ENCODE measurements around the gene ZBTB7C.
"Not testable (repeated sequence)": the region's sequence is repeated elsewhere in the genome, so short reads cannot be mapped to it uniquely, and the experiment has no call there.

ZBTB7C gene

GRCh38 chr18:48441405-48441881 lies 32.3 kb upstream of the ZBTB7C start:
- no peak overlapping the region for H3K9ac ChIP-seq (ENCODE audit: low read length)
- H3K4me3 ChIP-seq (ENCODE audit: low read depth in 1 of 2, low read length in 2 of 2): peak overlapping the region in 1 of 2 donors; percentile 7
- H3K9me3 ChIP-seq (ENCODE audit: low read length): no peaks in the 10 kb centered on the region
- peaks cover 11% of the 10 kb centered on the region for H3K4me1 ChIP-seq (ENCODE audit: insufficient read depth, low read length)
- no peak overlapping the region for H3K27ac ChIP-seq (ENCODE audit: low read depth, low read length)
- no peaks in the 10 kb centered on the region for H3K27me3 ChIP-seq (ENCODE audit: control insufficient read depth in 1 of 2, insufficient read depth in 2 of 2, low read length in 2 of 2)
- H3K36me3 ChIP-seq (ENCODE audit: insufficient read depth, low read length): no peaks in the 10 kb centered on the region

DNA sequence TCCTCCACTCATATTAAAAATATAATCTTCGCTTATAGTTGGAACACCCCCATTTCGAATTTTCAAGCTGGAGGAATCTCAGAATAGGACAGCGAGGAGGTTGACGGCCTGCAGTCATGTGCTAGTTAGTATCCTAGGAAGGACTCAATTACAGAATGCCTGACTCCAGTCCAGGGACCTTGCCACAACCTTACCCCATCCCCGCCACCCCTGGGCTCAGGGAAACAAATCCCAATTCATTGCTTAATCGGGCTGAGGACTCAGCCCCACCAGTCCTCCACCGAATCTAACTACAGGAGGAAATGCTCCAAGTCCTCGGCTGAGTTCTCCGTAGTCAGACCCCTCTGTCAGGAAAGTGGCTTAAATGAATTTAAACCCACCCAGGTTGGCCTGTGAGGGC lies 31.7 kb upstream of the ZBTB7C start:
- H3K27ac ChIP-seq (ENCODE audit: low read depth, low read length): no peak overlapping the region
- H3K9ac ChIP-seq (ENCODE audit: low read length): no peak overlapping the region
- H3K36me3 ChIP-seq (ENCODE audit: insufficient read depth, low read length): no peaks in the 10 kb centered on the region
- H3K4me1 ChIP-seq (ENCODE audit: insufficient read depth, low read length): peaks cover 11% of the 10 kb centered on the region
- H3K4me3 ChIP-seq (ENCODE audit: low read depth in 1 of 2, low read length in 2 of 2): no peak overlapping the region
- no peaks in the 10 kb centered on the region for H3K27me3 ChIP-seq (ENCODE audit: control insufficient read depth in 1 of 2, insufficient read depth in 2 of 2, low read length in 2 of 2)
- H3K9me3 ChIP-seq (ENCODE audit: low read length): no peaks in the 10 kb centered on the region

GRCh38 chr18:48436907-48437306 lies 27.7 kb upstream of the ZBTB7C start:
- Histone ChIP-seq H3K4me1 (ENCODE audit: insufficient read depth, low read length) (peaks cover 10% of the 10 kb centered on the region), H3K4me3 (ENCODE audit: low read depth in 1 of 2, low read length in 2 of 2) (no peak overlapping the region), H3K27me3 (ENCODE audit: control insufficient read depth in 1 of 2, insufficient read depth in 2 of 2, low read length in 2 of 2) (no peaks in the 10 kb centered on the region), H3K9ac (ENCODE audit: low read length) (no peak overlapping the region), H3K36me3 (ENCODE audit: insufficient read depth, low read length) (no peaks in the 10 kb centered on the region), H3K9me3 (ENCODE audit: low read length) (no peaks in the 10 kb centered on the region), H3K27ac (ENCODE audit: low read depth, low read length) (no peak overlapping the region)

- H3K36me3 ChIP-seq (ENCODE audit: insufficient read depth, low read length); H3K9ac ChIP-seq (ENCODE audit: low read length); H3K27ac ChIP-seq (ENCODE audit: low read depth, low read length); H3K4me1 ChIP-seq (ENCODE audit: insufficient read depth, low read length); H3K27me3 ChIP-seq (ENCODE audit: control insufficient read depth in 1 of 2, insufficient read depth in 2 of 2, low read length in 2 of 2); H3K4me3 ChIP-seq (ENCODE audit: low read depth in 1 of 2, low read length in 2 of 2); H3K9me3 ChIP-seq (ENCODE audit: low read length): not testable (repeated sequence)
Observed at GRCh38 chr18:48434382-48434781, 25.2 kb upstream of the ZBTB7C start.

GRCh38 chr18:48433541-48433940 lies 24.4 kb upstream of the ZBTB7C start:
- no peaks in the 10 kb centered on the region for H3K36me3 ChIP-seq (ENCODE audit: insufficient read depth, low read length)
- H3K4me1 ChIP-seq (ENCODE audit: insufficient read depth, low read length): no peaks in the 10 kb centered on the region
- no peaks in the 10 kb centered on the region for H3K9me3 ChIP-seq (ENCODE audit: low read length)
- no peaks in the 10 kb centered on the region for H3K27me3 ChIP-seq (ENCODE audit: control insufficient read depth in 1 of 2, insufficient read depth in 2 of 2, low read length in 2 of 2)
- H3K4me3 ChIP-seq (ENCODE audit: low read depth in 1 of 2, low read length in 2 of 2): no peak overlapping the region
- no peak overlapping the region for H3K27ac ChIP-seq (ENCODE audit: low read depth, low read length)
- no peak overlapping the region for H3K9ac ChIP-seq (ENCODE audit: low read length)

- H3K9me3 ChIP-seq (ENCODE audit: low read length): no peaks in the 10 kb centered on the region
- no peaks in the 10 kb centered on the region for H3K27me3 ChIP-seq (ENCODE audit: control insufficient read depth in 1 of 2, insufficient read depth in 2 of 2, low read length in 2 of 2)
- H3K9ac ChIP-seq (ENCODE audit: low read length): no peak overlapping the region
- no peak overlapping the region for H3K27ac ChIP-seq (ENCODE audit: low read depth, low read length)
- no peaks in the 10 kb centered on the region for H3K36me3 ChIP-seq (ENCODE audit: insufficient read depth, low read length)
- no peak overlapping the region for H3K4me3 ChIP-seq (ENCODE audit: low read depth in 1 of 2, low read length in 2 of 2)
- no peaks in the 10 kb centered on the region for H3K4me1 ChIP-seq (ENCODE audit: insufficient read depth, low read length)
Observed at GRCh38 chr18:48430150-48430549, 21.0 kb upstream of the ZBTB7C start.

- Histone ChIP-seq H3K9ac (ENCODE audit: low read length) (no peak overlapping the region), H3K4me3 (ENCODE audit: low read depth in 1 of 2, low read length in 2 of 2) (no peak overlapping the region), H3K9me3 (ENCODE audit: low read length) (no peaks in the 10 kb centered on the region), H3K36me3 (ENCODE audit: insufficient read depth, low read length) (no peaks in the 10 kb centered on the region), H3K4me1 (ENCODE audit: insufficient read depth, low read length) (no peaks in the 10 kb centered on the region), H3K27ac (ENCODE audit: low read depth, low read length) (no peak overlapping the region), H3K27me3 (ENCODE audit: control insufficient read depth in 1 of 2, insufficient read depth in 2 of 2, low read length in 2 of 2) (no peaks in the 10 kb centered on the region)
Observed at GRCh38 chr18:48428475-48429177, 19.4 kb upstream of the ZBTB7C start.

GRCh38 chr18:48422947-48423378 lies 13.8 kb upstream of the ZBTB7C start:
- Histone ChIP-seq H3K9ac (ENCODE audit: low read length) (no peak overlapping the region), H3K27me3 (ENCODE audit: control insufficient read depth in 1 of 2, insufficient read depth in 2 of 2, low read length in 2 of 2) (no peaks in the 10 kb centered on the region), H3K27ac (ENCODE audit: low read depth, low read length) (no peak overlapping the region), H3K4me3 (ENCODE audit: low read depth in 1 of 2, low read length in 2 of 2) (no peak overlapping the region), H3K4me1 (ENCODE audit: insufficient read depth, low read length) (no peaks in the 10 kb centered on the region), H3K9me3 (ENCODE audit: low read length) (no peaks in the 10 kb centered on the region), H3K36me3 (ENCODE audit: insufficient read depth, low read length) (no peaks in the 10 kb centered on the region)

DNA sequence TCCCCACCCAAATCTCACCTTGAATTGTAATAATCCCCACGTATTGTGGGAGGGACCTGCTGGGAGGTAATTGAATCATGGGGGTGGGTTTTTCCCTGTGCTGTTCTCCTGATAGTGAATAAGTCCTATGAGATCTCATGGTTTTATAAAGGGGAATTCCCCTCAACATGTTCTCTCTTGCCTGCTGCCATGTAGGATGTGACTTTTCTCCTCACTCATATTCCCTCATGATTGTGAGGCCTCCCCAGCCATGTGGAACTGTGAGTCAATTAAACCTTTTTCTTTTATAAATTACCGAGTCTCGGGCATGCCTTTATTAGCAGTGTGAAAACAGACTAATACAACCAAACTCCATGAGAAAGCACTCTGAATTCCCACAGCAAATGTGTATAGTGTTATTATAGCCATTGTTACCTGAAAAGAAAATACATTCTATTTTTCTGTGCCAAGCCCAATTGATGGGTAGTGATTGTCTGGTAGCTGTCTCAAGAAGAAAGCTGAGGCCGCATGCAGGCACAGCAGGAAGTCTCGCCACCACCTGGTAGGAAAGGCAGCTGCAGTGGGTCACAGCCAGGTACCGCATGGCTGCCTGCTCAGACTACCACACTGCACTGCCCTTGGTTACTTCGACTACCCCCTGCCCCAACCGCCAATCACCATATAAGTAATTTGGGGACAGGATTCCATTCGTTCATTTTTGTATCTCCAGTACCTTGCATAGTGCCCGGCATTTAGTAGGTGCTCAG lies 10.3 kb upstream of the ZBTB7C start:
- H3K4me1 ChIP-seq (ENCODE audit: insufficient read depth, low read length): no peaks in the 10 kb centered on the region
- no peak overlapping the region for H3K9ac ChIP-seq (ENCODE audit: low read length)
- H3K27me3 ChIP-seq (ENCODE audit: control insufficient read depth in 1 of 2, insufficient read depth in 2 of 2, low read length in 2 of 2): peaks cover 0 to under 1% of the 10 kb centered on the region in 2 donors
- H3K4me3 ChIP-seq (ENCODE audit: low read depth in 1 of 2, low read length in 2 of 2): no peak overlapping the region
- no peaks in the 10 kb centered on the region for H3K9me3 ChIP-seq (ENCODE audit: low read length)
- H3K27ac ChIP-seq (ENCODE audit: low read depth, low read length): no peak overlapping the region
- no peaks in the 10 kb centered on the region for H3K36me3 ChIP-seq (ENCODE audit: insufficient read depth, low read length)

DNA sequence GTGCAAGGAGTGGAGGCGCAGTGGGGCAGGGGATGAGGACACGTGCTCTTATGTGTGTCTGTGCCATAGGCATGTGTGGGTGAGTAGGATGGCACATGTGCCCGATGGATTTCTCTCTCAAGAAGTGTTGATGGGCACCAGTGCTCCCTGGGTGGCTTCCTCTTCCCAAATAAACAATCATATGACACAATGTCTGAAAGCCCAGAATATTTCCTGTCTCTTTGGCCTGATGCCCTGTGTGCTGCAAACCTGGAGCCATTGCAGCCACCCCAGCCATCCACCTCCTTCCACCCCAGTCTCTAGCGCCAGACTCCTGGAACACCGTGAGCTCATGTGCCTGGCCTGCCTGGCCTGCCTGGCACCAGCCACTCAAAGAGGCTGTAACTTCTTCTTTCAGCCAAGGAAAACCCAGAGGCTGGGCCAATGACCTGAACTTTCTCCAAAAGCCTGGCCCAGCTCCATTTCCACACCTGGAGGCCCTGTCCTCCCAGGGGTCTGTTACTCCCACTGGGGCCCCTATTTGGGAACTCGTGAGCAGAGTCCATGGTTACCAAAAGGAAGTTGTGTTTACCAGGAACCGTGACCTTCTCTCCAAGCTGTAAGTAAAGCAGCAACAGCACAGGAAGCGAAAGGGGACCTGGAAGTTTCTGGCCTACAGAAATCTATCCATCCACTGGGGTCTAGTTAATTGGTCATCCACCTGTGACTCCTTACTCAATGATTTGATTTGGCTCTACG lies 9.5 kb upstream of the ZBTB7C start:
- Histone ChIP-seq H3K4me1 (ENCODE audit: insufficient read depth, low read length) (no peaks in the 10 kb centered on the region), H3K27ac (ENCODE audit: low read depth, low read length) (no peak overlapping the region), H3K27me3 (ENCODE audit: control insufficient read depth in 1 of 2, insufficient read depth in 2 of 2, low read length in 2 of 2) (peaks cover 2 to 8% of the 10 kb centered on the region in 2 donors), H3K4me3 (ENCODE audit: low read depth in 1 of 2, low read length in 2 of 2) (no peak overlapping the region), H3K9ac (ENCODE audit: low read length) (no peak overlapping the region), H3K36me3 (ENCODE audit: insufficient read depth, low read length) (no peaks in the 10 kb centered on the region), H3K9me3 (ENCODE audit: low read length) (no peaks in the 10 kb centered on the region)

GRCh38 chr18:48417985-48418384 lies 8.8 kb upstream of the ZBTB7C start:
- no peak overlapping the region for H3K4me3 ChIP-seq (ENCODE audit: low read depth in 1 of 2, low read length in 2 of 2)
- H3K36me3 ChIP-seq (ENCODE audit: insufficient read depth, low read length): no peaks in the 10 kb centered on the region
- no peaks in the 10 kb centered on the region for H3K9me3 ChIP-seq (ENCODE audit: low read length)
- H3K4me1 ChIP-seq (ENCODE audit: insufficient read depth, low read length): no peaks in the 10 kb centered on the region
- peaks cover 9% of the 10 kb centered on the region in 2 donors for H3K27me3 ChIP-seq (ENCODE audit: control insufficient read depth in 1 of 2, insufficient read depth in 2 of 2, low read length in 2 of 2)
- no peak overlapping the region for H3K27ac ChIP-seq (ENCODE audit: low read depth, low read length)
- no peak overlapping the region for H3K9ac ChIP-seq (ENCODE audit: low read length)
